HUES6 (cell line): ENCODE data around the gene PARN.
A peak's percentile ranks its signal among the peaks of the same experiment; 100 is the strongest.
"Not testable (repeated sequence)": the region's sequence is repeated elsewhere in the genome, so short reads cannot be mapped to it uniquely, and the experiment has no call there.

Experiments
- H3K27ac ChIP-seq: 2 replicates; pipeline ENCODE4 v1.7.0; 2013; ENCODE audit warnings: low read depth, mild to moderate bottlenecking, low read length, inconsistent platforms
- H3K27me3 ChIP-seq: 2 replicates; pipeline ENCODE4 v1.6.1; 2013; ENCODE audit warnings: low read length; ENCODE audit not compliant: control insufficient read depth, insufficient read depth
- H3K36me3 ChIP-seq: 2 replicates; pipeline ENCODE4 v1.6.1; 2013; ENCODE audit warnings: low read length; ENCODE audit not compliant: control insufficient read depth, insufficient read depth
- H3K4me1 ChIP-seq: 2 replicates; pipeline ENCODE4 v1.6.1; 2013; ENCODE audit warnings: low read length; ENCODE audit not compliant: control insufficient read depth, insufficient read depth
- H3K4me3 ChIP-seq: 2 replicates; pipeline ENCODE4 v1.5.1; 2013; ENCODE audit warnings: low read depth, low read length
- H3K9ac ChIP-seq: one replicate; pipeline ENCODE4 v1.6.1; 2013; ENCODE audit warnings: mild to moderate bottlenecking, low read length
- H3K9me3 ChIP-seq: 2 replicates; pipeline ENCODE4 v1.6.1; 2013; ENCODE audit warnings: low read depth, low read length; ENCODE audit not compliant: control insufficient read depth, insufficient read depth

PARN gene

GRCh38 chr16:14415291-14415690 lies 214.8 kb downstream of the PARN start:
- H3K4me1 ChIP-seq: no peaks in the 10 kb centered on the region
- H3K9me3 ChIP-seq: no peaks in the 10 kb centered on the region
- no peaks in the 10 kb centered on the region for H3K27me3 ChIP-seq
- no peaks in the 10 kb centered on the region for H3K36me3 ChIP-seq
- no peak overlapping the region for H3K4me3 ChIP-seq
- no peak overlapping the region for H3K27ac ChIP-seq
- H3K9ac ChIP-seq: no peak overlapping the region

DNA sequence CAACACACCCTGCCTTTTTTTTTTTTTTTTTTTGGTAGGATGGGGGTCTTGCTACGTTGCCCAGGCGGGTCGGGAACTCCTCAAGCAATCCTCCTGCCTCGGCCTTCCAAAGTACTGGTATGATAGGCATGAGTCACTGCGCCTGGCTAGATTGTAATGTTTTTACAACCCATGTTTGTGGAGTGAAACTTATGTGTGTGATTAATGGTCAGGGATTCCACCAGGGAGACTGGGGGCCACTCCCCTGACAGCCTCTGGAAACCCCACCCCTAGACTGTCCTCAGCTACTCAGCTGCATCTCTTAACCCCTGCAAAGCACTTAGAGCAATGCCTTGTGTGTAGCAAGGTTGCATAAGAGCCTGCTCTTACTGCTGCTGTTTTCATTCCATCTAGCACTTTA lies 220.5 kb downstream of the PARN start:
- no peak overlapping the region for H3K9ac ChIP-seq
- no peak overlapping the region for H3K4me3 ChIP-seq
- H3K27me3 ChIP-seq: no peaks in the 10 kb centered on the region
- H3K4me1 ChIP-seq: no peaks in the 10 kb centered on the region
- no peaks in the 10 kb centered on the region for H3K36me3 ChIP-seq
- H3K27ac ChIP-seq: no peak overlapping the region
- H3K9me3 ChIP-seq: no peaks in the 10 kb centered on the region

DNA sequence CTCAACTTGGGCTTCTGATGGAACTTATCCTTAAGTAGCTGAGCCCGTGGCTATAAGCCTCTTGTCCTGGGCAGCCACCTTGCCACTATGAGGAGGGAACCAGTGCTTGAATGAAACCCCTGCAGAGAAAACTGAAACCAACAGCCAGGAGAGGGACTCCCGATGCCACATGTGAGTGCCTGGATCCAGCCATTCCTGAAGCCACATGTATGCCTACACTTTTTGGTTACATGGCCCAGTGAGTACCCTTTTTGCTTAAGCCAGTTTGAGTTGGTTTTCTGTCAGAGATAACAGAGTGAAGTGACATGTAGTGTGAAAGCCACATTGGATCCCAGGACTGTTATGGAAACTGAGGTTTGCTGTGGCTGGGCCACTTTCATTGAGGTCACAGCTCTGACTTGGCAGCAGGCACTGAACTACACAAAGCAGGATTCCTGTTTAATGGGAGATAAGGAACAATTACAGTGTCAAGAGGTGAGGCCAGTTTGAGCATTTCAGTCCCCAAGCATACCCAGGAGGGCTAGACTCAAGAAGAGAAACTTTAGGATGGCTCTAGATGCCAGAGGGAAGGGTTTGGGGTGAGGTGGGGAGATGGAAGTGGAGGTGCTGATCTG lies 222.2 kb downstream of the PARN start:
- H3K27ac ChIP-seq: no peak overlapping the region
- no peaks in the 10 kb centered on the region for H3K4me1 ChIP-seq
- no peak overlapping the region for H3K9ac ChIP-seq
- H3K27me3 ChIP-seq: no peaks in the 10 kb centered on the region
- no peaks in the 10 kb centered on the region for H3K9me3 ChIP-seq
- H3K4me3 ChIP-seq: no peak overlapping the region
- no peaks in the 10 kb centered on the region for H3K36me3 ChIP-seq

DNA sequence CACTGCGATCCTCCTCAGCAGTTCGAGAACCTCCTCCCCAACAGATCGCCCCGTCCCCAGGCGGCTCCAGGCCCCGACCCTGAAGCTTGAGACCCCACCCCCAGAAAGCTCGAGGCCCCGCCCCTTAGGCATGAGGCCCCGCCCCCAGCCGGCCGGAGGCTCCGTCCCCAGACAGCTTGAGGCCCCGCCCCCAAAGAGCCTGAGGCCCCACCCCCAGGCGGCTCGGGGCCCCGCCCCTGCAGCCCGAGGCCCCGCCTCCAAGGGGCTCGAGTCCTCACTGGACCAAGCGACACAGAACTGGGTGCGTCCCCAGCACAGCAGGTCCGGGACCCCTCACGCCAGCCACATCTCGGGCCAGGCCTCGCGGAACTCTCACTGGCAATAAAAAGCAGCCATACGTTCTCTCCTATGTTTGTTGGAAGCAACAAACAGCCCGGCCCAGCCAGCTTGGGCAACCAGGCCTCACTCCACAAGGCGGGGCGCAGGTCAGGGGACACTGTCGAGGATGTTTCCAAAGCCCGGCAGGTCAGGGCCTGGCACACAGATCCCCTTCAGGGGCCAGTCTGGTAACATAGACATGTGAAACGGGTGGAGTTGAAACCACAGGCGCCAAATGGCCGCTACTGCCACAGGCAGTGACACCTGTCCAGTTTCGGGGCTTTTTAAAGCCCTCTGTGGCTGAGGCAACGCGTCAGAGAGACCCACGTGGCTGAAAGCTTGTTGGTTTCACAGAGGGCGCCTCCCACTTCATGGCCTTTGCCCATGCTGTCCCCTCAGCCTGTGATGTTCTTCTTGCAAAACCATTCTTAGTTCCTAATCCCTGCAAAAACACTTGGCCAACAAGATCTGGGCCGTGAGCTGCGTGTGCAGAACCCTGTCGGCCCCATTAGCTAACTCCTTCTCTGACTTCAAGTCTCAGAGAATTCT lies 224.2 kb downstream of the PARN start:
- Histone ChIP-seq H3K36me3 (no peaks in the 10 kb centered on the region), H3K27me3 (no peaks in the 10 kb centered on the region), H3K9me3 (no peaks in the 10 kb centered on the region), H3K4me3 (peak overlapping the region; percentile 47), H3K9ac (no peak overlapping the region), H3K27ac (no peak overlapping the region), H3K4me1 (no peaks in the 10 kb centered on the region)

- not testable (repeated sequence) for H3K9me3 ChIP-seq, H3K9ac ChIP-seq, H3K4me3 ChIP-seq, H3K27ac ChIP-seq, H3K27me3 ChIP-seq, H3K36me3 ChIP-seq
- H3K4me1 ChIP-seq: peaks cover 10% of the 10 kb centered on the region
Observed at GRCh38 chr16:14403001-14403389, 227.1 kb downstream of the PARN start.

DNA sequence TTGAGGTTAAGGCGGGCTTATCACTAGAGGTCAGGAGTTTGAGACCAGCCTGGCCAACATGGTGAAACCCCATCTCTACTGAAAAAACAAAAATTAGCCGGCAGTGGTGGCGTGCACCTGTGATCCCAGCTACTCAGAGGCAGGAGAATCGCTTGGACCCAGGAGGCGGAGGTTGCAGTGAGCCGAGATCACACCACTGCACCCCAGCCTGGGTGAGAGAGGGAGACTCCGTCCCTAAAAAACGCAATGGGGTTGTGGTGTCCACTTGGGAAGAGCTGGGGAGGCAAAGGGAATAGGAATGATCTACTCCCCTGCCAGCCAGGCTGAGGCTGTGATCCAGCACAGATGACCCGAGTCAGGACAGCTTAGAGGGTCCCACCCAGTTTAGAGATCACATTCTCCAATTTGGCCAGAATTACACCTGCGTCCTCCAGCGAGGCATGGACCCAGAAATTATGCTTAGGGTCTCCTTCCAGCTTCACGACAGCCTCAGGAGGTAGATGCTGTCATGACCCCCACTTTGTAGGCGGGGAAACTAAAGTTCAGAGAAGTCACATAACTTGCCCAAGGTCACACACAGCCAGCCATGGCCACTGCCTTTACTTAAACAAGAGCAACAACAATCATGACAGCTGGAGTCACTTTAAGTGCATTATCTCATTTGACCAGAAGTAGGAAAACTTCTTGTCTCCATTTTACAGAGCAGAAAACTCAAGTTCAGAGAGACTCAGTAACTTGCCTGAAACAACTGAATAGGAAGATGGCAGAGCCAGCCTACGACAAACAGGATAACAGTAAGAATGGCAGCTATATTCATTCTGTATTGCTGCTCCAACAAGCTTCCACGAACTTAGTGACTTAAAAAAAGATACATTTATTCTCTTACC lies 227.7 kb downstream of the PARN start:
- not testable (repeated sequence) for H3K27ac ChIP-seq, H3K27me3 ChIP-seq, H3K4me3 ChIP-seq, H3K9ac ChIP-seq, H3K9me3 ChIP-seq, H3K36me3 ChIP-seq
- peaks cover 10% of the 10 kb centered on the region for H3K4me1 ChIP-seq

GRCh38 chr16:14401711-14402061 lies 228.4 kb downstream of the PARN start:
- not testable (repeated sequence) for H3K9ac ChIP-seq, H3K36me3 ChIP-seq, H3K4me3 ChIP-seq, H3K9me3 ChIP-seq, H3K27ac ChIP-seq, H3K27me3 ChIP-seq
- peaks cover 10% of the 10 kb centered on the region for H3K4me1 ChIP-seq

GRCh38 chr16:14400978-14401710 lies 228.9 kb downstream of the PARN start:
- H3K27ac ChIP-seq, H3K9me3 ChIP-seq, H3K36me3 ChIP-seq, H3K4me3 ChIP-seq, H3K27me3 ChIP-seq, H3K9ac ChIP-seq: not testable (repeated sequence)
- H3K4me1 ChIP-seq: peaks cover 10% of the 10 kb centered on the region

DNA sequence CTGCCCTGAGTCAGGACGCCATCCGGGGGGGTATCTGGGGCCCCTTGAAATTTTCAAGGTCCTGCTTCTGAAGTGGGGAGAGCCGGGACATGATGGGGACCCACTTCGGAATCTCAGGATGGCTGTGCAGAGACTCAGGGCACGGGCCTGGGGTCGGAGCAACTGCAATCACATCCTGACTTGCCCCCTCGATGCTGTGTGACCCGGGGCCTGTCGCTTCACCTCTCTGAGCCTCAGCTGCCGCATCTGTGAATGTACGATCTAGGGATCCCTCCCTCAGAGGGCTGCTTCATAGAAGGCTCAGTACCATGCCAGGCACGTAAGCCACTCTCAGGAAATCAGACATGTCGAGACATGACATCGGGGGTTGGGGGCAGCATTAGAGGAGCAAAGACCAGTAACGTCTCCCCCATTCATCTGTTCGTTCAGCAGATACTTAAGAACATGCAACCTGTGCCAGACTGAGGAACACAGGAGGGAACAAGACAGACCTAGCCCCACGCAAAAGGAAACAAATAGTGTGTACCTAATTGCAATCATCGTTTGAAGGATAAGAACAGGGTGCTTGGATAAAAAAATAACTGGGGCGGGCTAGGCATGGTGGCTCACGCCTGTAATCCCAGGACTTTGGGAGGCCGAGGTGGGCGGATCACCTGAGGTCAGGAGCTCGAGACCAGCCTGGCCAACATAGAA lies 229.6 kb downstream of the PARN start:
- Histone ChIP-seq H3K9ac (no peak overlapping the region), H3K27me3 (no peaks in the 10 kb centered on the region), H3K27ac (no peak overlapping the region), H3K9me3 (no peaks in the 10 kb centered on the region), H3K4me3 (no peak overlapping the region), H3K36me3 (no peaks in the 10 kb centered on the region), H3K4me1 (peaks cover 10% of the 10 kb centered on the region)
